Hepatocyte (in vitro differentiated cells): ENCODE results near the gene RUSC1. TPM values are rescaled to one million over a fixed set of nuclear protein-coding genes. Genes with fewer than 3 reads are reported as not detected.

Experiments used
- DNase-seq: peaks from one replicate; pipeline ENCODE4 v3.0.0-alpha.2; 2016; ENCODE audit warnings: low spot score
- H2AFZ ChIP-seq: fragments of 200-600 bp; sonication (generic); 2 replicates; pipeline ENCODE4 v1.6.0; 2016; ENCODE audit warnings: antibody characterized with exemption, mild to moderate bottlenecking
- H3K27ac ChIP-seq: fragments of 200-600 bp; sonication (generic); 2 replicates; pipeline ENCODE4 v1.5.1; 2016; ENCODE audit warnings: mild to moderate bottlenecking
- H3K27me3 ChIP-seq: fragments of 200-600 bp; sonication (generic); 2 replicates; pipeline ENCODE4 v1.6.1; 2016
- H3K36me3 ChIP-seq: fragments of 200-600 bp; sonication (generic); replicated peaks from 2 replicates; pipeline ENCODE4 v1.5.1; 2016; ENCODE audit warnings: low read depth; ENCODE audit not compliant: insufficient read depth
- H3K4me1 ChIP-seq: fragments of 200-600 bp; sonication (generic); 2 replicates; pipeline ENCODE4 v1.5.1; 2016; ENCODE audit warnings: mild to moderate bottlenecking, moderate library complexity; ENCODE audit not compliant: insufficient read depth
- H3K4me2 ChIP-seq: fragments of 200-600 bp; sonication (generic); 2 replicates; pipeline ENCODE4 v1.6.0; 2016
- H3K4me3 ChIP-seq: fragments of 200-600 bp; sonication (generic); 2 replicates; pipeline ENCODE4 v1.5.1; 2016; ENCODE audit warnings: mild to moderate bottlenecking
- H3K79me2 ChIP-seq: fragments of 200-600 bp; sonication (generic); 2 replicates; pipeline ENCODE4 v1.6.0; 2017; ENCODE audit warnings: mild to moderate bottlenecking
- H3K9me2 ChIP-seq: fragments of 200-600 bp; sonication (generic); replicated peaks from 2 replicates; pipeline ENCODE4 v1.6.0; 2017; ENCODE audit warnings: mild to moderate bottlenecking; ENCODE audit not compliant: insufficient read depth
- H3K9me3 ChIP-seq: fragments of 200-600 bp; sonication (generic); 2 replicates; pipeline ENCODE4 v1.5.1; 2016; ENCODE audit warnings: low read depth, mild to moderate bottlenecking
- H4K20me1 ChIP-seq: fragments of 200-600 bp; sonication (generic); 2 replicates; pipeline ENCODE4 v1.6.0; 2016; ENCODE audit warnings: mild to moderate bottlenecking; ENCODE audit not compliant: insufficient read depth, poor library complexity, severe bottlenecking
- CTCF ChIP-seq: fragments of 200-600 bp; sonication (generic); IDR thresholded peaks from 2 replicates; pipeline ENCODE4 v1.5.1; 2016; ENCODE audit warnings: antibody characterized with exemption, mild to moderate bottlenecking; ENCODE audit not compliant: poor library complexity
- EZH2 ChIP-seq: fragments of 200-600 bp; sonication (generic); IDR thresholded peaks from 2 replicates; pipeline ENCODE4 v1.6.1; 2016; ENCODE audit warnings: antibody characterized with exemption, mild to moderate bottlenecking, borderline replicate concordance
- EZH2phosphoT487 ChIP-seq: fragments of 200-600 bp; sonication (generic); IDR thresholded peaks from one replicate; pipeline ENCODE4 v1.6.1; 2018; ENCODE audit warnings: antibody characterized with exemption, mild to moderate bottlenecking, low read depth, moderate library complexity; ENCODE audit not compliant: unreplicated experiment, severe bottlenecking
- WGBS: methylation state at CpG from one replicate; pipeline ENCODE4 v1.1.6; 2016; ENCODE audit warnings: low lambda C conversion rate; ENCODE audit errors: missing lambda C conversion rate; 5-methylcytosine and 5-hydroxymethylcytosine counted together
- polyA plus RNA-seq: library from polyadenylated mRNA; unstranded; fragments of >200 nt; fragmentation: Nextera tagmentation; extraction: Ambion mirVana; gene quantifications from 2 replicates; pipeline ENCODE4 v1.2.1, GENCODE V29; 2016
- total RNA-seq: library from RNA; depleted of rRNA; stranded (reverse); fragments of >200 nt; gene quantifications from 2 replicates; pipeline ENCODE4 v1.2.3, GENCODE V29; 2014

The RUSC1 gene
- total and polyA plus RNA-seq, 2 experiments from 2014 or later, result 22.3 to 48.4 TPM

- DNase-seq, result peak; percentile 98
- H3K9me2 ChIP-seq, result no peaks in the 10 kb centered on the region
- H3K27me3 ChIP-seq, result no peaks in the 10 kb centered on the region
- H3K27ac ChIP-seq, result peak within 1 kb of the TSS; percentile 98
- H3K9me3 ChIP-seq, result no peaks in the 10 kb centered on the region
- WGBS, result 22% methylated on average over 50 of the region's 61 CpGs
- peaks cover 11% of the 10 kb centered on the region for H3K4me1 ChIP-seq
- TF ChIP-seq EZH2 (no peak), CTCF (no peak), EZH2phosphoT487 (no peak)
- peak within 1 kb of the TSS; percentile 72 for H3K4me2 ChIP-seq
- peak within 1 kb of the TSS; percentile 46 for H2AFZ ChIP-seq
- H3K36me3 ChIP-seq, result no peaks in the 10 kb centered on the region
- H4K20me1 ChIP-seq, result peaks cover 14% of the 10 kb centered on the region
- peaks cover 38% of the 10 kb centered on the region for H3K79me2 ChIP-seq
- H3K4me3 ChIP-seq, result peak within 1 kb of the TSS; percentile 57
Measured at GRCh38 chr1:155273343-155274245, 47.1 kb upstream of the RUSC1 start, which contains the start of gene CLK2. Gene CLK2, minus strand, starts transcription at chr1:155273504. Its CDS starts 2,527 bp downstream, at chr1:155270977.

- no peaks in the 10 kb centered on the region for H3K9me3 ChIP-seq
Measured at GRCh38 chr1:155277070-155277901, 43.4 kb upstream of the RUSC1 start, which contains the start of gene HCN3. Gene HCN3, plus strand, starts transcription at chr1:155277463. Its CDS starts 128 bp downstream, at chr1:155277591.

More at GRCh38 chr1:155277070-155277901, 43.4 kb upstream of the RUSC1 start, which contains the start of gene HCN3:
- Histone ChIP-seq H3K36me3 (no peaks in the 10 kb centered on the region), H3K9me2 (no peaks in the 10 kb centered on the region), H3K27ac (peak within 1 kb of the TSS; percentile 64), H3K27me3 (no peaks in the 10 kb centered on the region), H3K4me1 (peaks cover 6% of the 10 kb centered on the region), H3K4me2 (peak within 1 kb of the TSS; percentile 96), H3K79me2 (peaks cover 6% of the 10 kb centered on the region), H2AFZ (peak within 1 kb of the TSS; percentile 95), H3K4me3 (peak within 1 kb of the TSS; percentile 62), H4K20me1 (peaks cover 3% of the 10 kb centered on the region)
- DNase-seq, result peak; percentile 100
- 2% methylated on average over 49 of the region's 68 CpGs for WGBS
- peak; percentile 71 for TF ChIP-seq CTCF
- no peak for TF ChIP-seq EZH2
